Endothelial cell of umbilical vein (primary cell): ENCODE results near the gene ANKS1A. TPM values are rescaled to one million over a fixed set of nuclear protein-coding genes. Genes with fewer than 3 reads are reported as not detected.

ENCODE experiments used
- BruUV-seq: library from RNA; stranded (reverse); fragments of 400-500 nt; replicated peaks from 2 replicates; lab custom pipeline; 2021; lab: Mats Ljungman, UMichigan
- CTCF ChIA-PET: fragments of 300-600, 350-600 bp; sonication (Branson Sonifier 250); formaldehyde crosslinking; loops from one replicate; lab custom pipeline; 2021; ENCODE audit warnings: antibody characterized with exemption, inconsistent platforms; lab: Charles Lee
- POLR2A ChIA-PET: fragments of 300-600, 350-600 bp; sonication (Branson Sonifier 250); formaldehyde crosslinking; loops from one replicate; lab custom pipeline; 2021; ENCODE audit warnings: antibody characterized with exemption, inconsistent platforms; lab: Charles Lee
- DNase-seq: peaks from one replicate; pipeline ENCODE4 v3.0.0-alpha.2; 2011; ENCODE audit warnings: low read depth, low spot score
- FAIRE-seq: peaks from 2 replicates; lab custom pipeline; 2011; peaks lifted over from hg19 to GRCh38; lab: Jason Lieb, UNC
- H2AFZ ChIP-seq: 2 replicates; pipeline ENCODE4 v1.6.0; 2012; ENCODE audit warnings: low read depth, low read length, control low read depth, inconsistent platforms
- H3K27ac ChIP-seq: 2 replicates; pipeline ENCODE4 v1.5.1; 2011; ENCODE audit warnings: low read depth, mild to moderate bottlenecking, control low read depth, low read length, moderate library complexity; ENCODE audit not compliant: insufficient read depth
- H3K27me3 ChIP-seq, 2 experiments: 2 replicates each; pipeline versions ENCODE4 v1.6.0 to v1.6.1; 2011; ENCODE audit warnings: low read length in 2 of 2, mixed read lengths in 1 of 2; ENCODE audit not compliant: control insufficient read depth in 2 of 2, insufficient read depth in 2 of 2
- H3K36me3 ChIP-seq, 2 experiments: 2 replicates in 1 of 2; 3 replicates in 1 of 2; pipeline ENCODE4 v1.5.1; 2011; ENCODE audit warnings: low read length in 2 of 2, mild to moderate bottlenecking in 1 of 2, moderate library complexity in 1 of 2; ENCODE audit not compliant: control insufficient read depth in 2 of 2, insufficient read depth in 2 of 2; ENCODE audit errors: extremely low read depth in 1 of 2
- H3K4me1 ChIP-seq: 3 replicates; pipeline ENCODE4 v1.5.1; 2011; ENCODE audit warnings: mild to moderate bottlenecking, low read length; ENCODE audit not compliant: control insufficient read depth, insufficient read depth; ENCODE audit errors: extremely low read depth
- H3K4me2 ChIP-seq: 2 replicates; pipeline ENCODE4 v1.6.1; 2011; ENCODE audit warnings: low read length, control low read depth, mixed read lengths; ENCODE audit not compliant: insufficient read depth
- H3K4me3 ChIP-seq, 3 experiments: fragments of 200-600 bp in 1 of 3; sonication (generic), shearing (Covaris generic) in 1 of 3; replicated peaks in 1 of 3; 2 replicates each; pipeline ENCODE4 v1.5.1; 2011 to 2016; ENCODE audit warnings: control low read depth in 3 of 3, low read length in 3 of 3, mild to moderate bottlenecking in 2 of 3, inconsistent platforms in 1 of 3, low read depth in 1 of 3, moderate library complexity in 1 of 3; ENCODE audit not compliant: insufficient read depth in 1 of 3
- H3K79me2 ChIP-seq: 2 replicates; pipeline ENCODE4 v1.6.0; 2012; ENCODE audit warnings: low read length, inconsistent platforms; ENCODE audit not compliant: control insufficient read depth, insufficient read depth
- H3K9ac ChIP-seq: replicated peaks from 2 replicates; pipeline ENCODE3; 2011; ENCODE audit warnings: low read length, control low read depth; ENCODE audit not compliant: insufficient read depth; ENCODE audit errors: extremely low read depth
- H3K9me1 ChIP-seq: replicated peaks from 3 replicates; pipeline ENCODE4 v1.6.0; 2011; ENCODE audit warnings: mild to moderate bottlenecking, low read length; ENCODE audit not compliant: control insufficient read depth, insufficient read depth; ENCODE audit errors: extremely low read depth
- H3K9me3 ChIP-seq: replicated peaks from 2 replicates; pipeline ENCODE4 v1.5.1; 2012; ENCODE audit warnings: low read length, inconsistent platforms; ENCODE audit not compliant: control insufficient read depth, insufficient read depth
- H4K20me1 ChIP-seq: replicated peaks from 2 replicates; pipeline ENCODE3; 2011; ENCODE audit warnings: mild to moderate bottlenecking, low read length; ENCODE audit not compliant: control insufficient read depth, insufficient read depth; ENCODE audit errors: extremely low read depth
- CTCF ChIP-seq, 2 donors: IDR thresholded peaks; 1 replicate in 1 of 2; 2 replicates in 1 of 2; pipeline ENCODE4 v1.5.1; 2011; ENCODE audit warnings: low read length in 2 of 2, mild to moderate bottlenecking in 2 of 2, moderate library complexity in 2 of 2, control low read depth in 1 of 2, inconsistent platforms in 1 of 2, low read depth in 1 of 2; ENCODE audit not compliant: insufficient read depth in 1 of 2; ENCODE audit errors: extremely low read depth in 1 of 2
- EZH2 ChIP-seq: IDR thresholded peaks from 2 replicates; pipeline ENCODE4 v1.6.1; 2012; ENCODE audit warnings: borderline replicate concordance, low read depth, mild to moderate bottlenecking, moderate library complexity, low read length, inconsistent platforms; ENCODE audit not compliant: severe bottlenecking
- FOS ChIP-seq: IDR thresholded peaks from 2 replicates; pipeline ENCODE4 v1.6.1; 2011; ENCODE audit warnings: mild to moderate bottlenecking, low read length, moderate library complexity, borderline replicate concordance; ENCODE audit not compliant: insufficient read depth
- GATA2 ChIP-seq: IDR thresholded peaks from 2 replicates; pipeline ENCODE4 v1.7.0; 2011; ENCODE audit warnings: low read depth, mild to moderate bottlenecking, moderate library complexity, mixed read lengths, low read length; ENCODE audit not compliant: insufficient read length, insufficient read depth
- JUN ChIP-seq: IDR thresholded peaks from 2 replicates; pipeline ENCODE4 v1.6.1; 2011; ENCODE audit warnings: borderline replicate concordance, low read depth; ENCODE audit not compliant: insufficient read length, insufficient read depth
- MAX ChIP-seq: IDR thresholded peaks from 2 replicates; pipeline ENCODE4 v1.6.1; 2011; ENCODE audit not compliant: insufficient read depth, insufficient read length
- MYC ChIP-seq: IDR thresholded peaks from one replicate; pipeline ENCODE4 v1.6.1; 2011; ENCODE audit warnings: mild to moderate bottlenecking, low read depth, low read length
- POLR2A ChIP-seq: IDR thresholded peaks from 2 replicates; pipeline ENCODE4 v1.6.1; 2012; ENCODE audit warnings: low read depth, mild to moderate bottlenecking, control low read depth, low read length
- POLR2AphosphoS5 ChIP-seq: IDR thresholded peaks from 2 replicates; pipeline ENCODE4 v1.6.1; 2012; ENCODE audit warnings: low read depth, mild to moderate bottlenecking, control low read depth, low read length, moderate library complexity; ENCODE audit not compliant: insufficient read depth
- dilution Hi-C: fragments of 300-500 bp; cut with MboI; formaldehyde crosslinking; loops from one replicate; pipeline ENCODE4 v1.15.0; 2019; ENCODE audit warnings: low sequenced_read_pairs; ENCODE audit not compliant: extremely low pct_ligation_motif_present
- intact Hi-C: fragments of 100-400 bp; cut with micrococcal nuclease; formaldehyde crosslinking; loops from one replicate; pipeline ENCODE4 v1.10.0; 2022
- polyA plus RNA-seq, 4 experiments: library from polyadenylated mRNA; depleted of rRNA in 3 of 4; stranded (reverse) in 3 of 4; unstranded in 1 of 4; fragments of >200 nt; gene quantifications; 2 replicates each; pipeline versions ENCODE4 v1.2.1 to v1.2.3, GENCODE V29; 2011 to 2012; ENCODE audit warnings: missing spikeins in 1 of 4
- total RNA-seq: library from RNA; stranded (reverse); gene quantifications from 2 replicates; pipeline ENCODE4 v1.2.3, GENCODE V29; 2021

ANKS1A gene
- total and polyA plus RNA-seq, 2 donors (not counting 3 experiments of a cell fraction or from before 2014, with no cell fraction given), result 8.9 to 26.1 TPM

GRCh38 chr6:35079311-35080000 is 190.4 kb downstream of the ANKS1A start:
- Histone ChIP-seq H3K9ac (no peak overlapping the region), H3K36me3 (peaks cover 0 to 49% of the 10 kb centered on the region in 2 experiments), H3K27ac (no peak overlapping the region), H4K20me1 (no peaks in the 10 kb centered on the region), H3K9me1 (no peaks in the 10 kb centered on the region), H3K9me3 (no peaks in the 10 kb centered on the region), H3K4me3 (no peak overlapping the region), H3K79me2 (no peaks in the 10 kb centered on the region), H3K27me3 (no peaks in the 10 kb centered on the region), H3K4me1 (peaks cover 4% of the 10 kb centered on the region), H3K4me2 (no peak overlapping the region), H2AFZ (no peak overlapping the region)
- CTCF ChIA-PET, result interaction anchor here (1.8 to 4.5 kb wide), 3 partner anchors 11 to 92 kb away, joined by 5 to 15 read pairs (median 7); no protein-coding TSS in a partner anchor
- BruUV-seq, result no TSS peak
- FAIRE-seq, result no peak
- no peak for TF ChIP-seq POLR2AphosphoS5
- no peak for TF ChIP-seq CTCF (IDR thresholded peaks at IDR 0.05; ENCODE audit: extremely low read depth in 1 of 2, insufficient read depth in 1 of 2, low read depth in 1 of 2, low read length in 2 of 2)
- TF ChIP-seq MYC, result no peak
- TF ChIP-seq JUN, result no peak
- TF ChIP-seq EZH2, result no peak
- TF ChIP-seq GATA2, result no peak
- TF ChIP-seq POLR2A, result no peak
- no peak for TF ChIP-seq FOS
- no peak for TF ChIP-seq MAX
- intact Hi-C loops, result no loop called here
- dilution Hi-C loops, result no loop called here
- DNase-seq, result no peak
- POLR2A ChIA-PET, result no interaction called here
